Peyer's patch (tissue), 4 donors: ENCODE measurements around the gene ITPR1. TPM values are rescaled to one million over a fixed set of nuclear protein-coding genes. Genes with fewer than 3 reads are reported as not detected.

Experiments used
- DNase-seq, 3 donors: peaks; one replicate each; pipeline ENCODE4 v3.0.0-alpha.2; 2017 to 2019
- H3K27ac ChIP-seq, 4 donors: fragments of 200-600 bp; sonication (generic); one replicate each; pipeline ENCODE4 v1.5.1; 2016 to 2019
- H3K27me3 ChIP-seq, 2 donors: fragments of 200-600 bp; sonication (generic); one replicate each; pipeline ENCODE4 v1.5.1; 2019
- H3K36me3 ChIP-seq, 3 donors: fragments of 200-600 bp; sonication (generic); one replicate each; pipeline ENCODE4 v1.5.1; 2016 to 2019
- H3K4me1 ChIP-seq, 4 donors: fragments of 200-600 bp; sonication (generic); one replicate each; pipeline ENCODE4 v1.5.1; 2016 to 2019
- H3K4me3 ChIP-seq, 4 donors: fragments of 200-600 bp; sonication (generic); 1 replicate in 3 of 4; 2 replicates in 1 of 4; pipeline ENCODE4 v1.5.1; 2016 to 2019; ENCODE audit warnings: mild to moderate bottlenecking in 1 of 4
- H3K9me3 ChIP-seq, 4 donors: fragments of 200-600 bp; sonication (generic); one replicate each; pipeline ENCODE4 v1.5.1; 2016 to 2019; ENCODE audit warnings: mild to moderate bottlenecking in 1 of 4
- POLR2A ChIP-seq, 2 donors: fragments of 450-650 bp; IDR thresholded peaks; one replicate each; pipeline ENCODE4 v1.5.1; 2017; ENCODE audit warnings: antibody characterized with exemption in 2 of 2, mild to moderate bottlenecking in 2 of 2, moderate library complexity in 2 of 2
- total RNA-seq, 4 donors: library from RNA; depleted of rRNA; stranded (reverse); fragments of >200 nt; gene quantifications; one replicate each; pipeline ENCODE4 v1.1.0, GENCODE V29; 2016
- TF ChIP-seq, protein P1 (sequence below), 6 experiments: fragments of 450-650 bp in 4 of 6; fragments of 200-600 bp in 2 of 6; sonication (generic) in 1 of 6; IDR thresholded peaks; one replicate each; pipeline ENCODE4 v1.5.1; 2017 to 2019; ENCODE audit warnings: antibody characterized with exemption in 6 of 6, mild to moderate bottlenecking in 3 of 6, moderate library complexity in 1 of 6

Gene ITPR1
- total RNA-seq, 4 donors from 2014 or later, result 13.3 to 142 (median 22.7) TPM

DNA sequence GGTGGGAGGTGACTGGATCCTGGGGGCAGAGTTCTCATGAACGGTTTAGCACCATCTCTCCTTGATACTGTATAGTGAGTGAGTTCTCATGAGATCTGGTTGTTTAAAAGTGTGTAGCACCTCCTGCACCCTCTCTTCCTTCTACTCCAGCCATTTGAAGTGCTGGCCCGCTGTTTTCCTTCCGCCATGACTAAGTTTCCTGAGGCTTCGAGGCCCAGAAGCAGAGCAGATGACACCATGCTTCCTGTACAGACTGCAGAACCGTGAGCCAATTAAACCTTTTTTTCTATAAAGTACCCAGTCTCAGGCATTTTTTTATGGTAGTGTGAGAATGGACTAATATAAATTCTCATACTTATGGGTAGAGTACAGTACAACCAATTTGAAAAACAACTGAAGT is 362.5 kb downstream of the ITPR1 start:
- Histone ChIP-seq H3K27ac (no peak overlapping the region), H3K4me3 (no peak overlapping the region), H3K4me1 (no peaks in the 10 kb centered on the region), H3K36me3 (no peaks in the 10 kb centered on the region), H3K27me3 (no peaks in the 10 kb centered on the region), H3K9me3 (peaks cover 0 to 2% (median 0%) of the 10 kb centered on the region in 4 donors)
- TF ChIP-seq POLR2A (IDR thresholded peaks at IDR 0.05), result no peak
- TF ChIP-seq, protein P1, sequence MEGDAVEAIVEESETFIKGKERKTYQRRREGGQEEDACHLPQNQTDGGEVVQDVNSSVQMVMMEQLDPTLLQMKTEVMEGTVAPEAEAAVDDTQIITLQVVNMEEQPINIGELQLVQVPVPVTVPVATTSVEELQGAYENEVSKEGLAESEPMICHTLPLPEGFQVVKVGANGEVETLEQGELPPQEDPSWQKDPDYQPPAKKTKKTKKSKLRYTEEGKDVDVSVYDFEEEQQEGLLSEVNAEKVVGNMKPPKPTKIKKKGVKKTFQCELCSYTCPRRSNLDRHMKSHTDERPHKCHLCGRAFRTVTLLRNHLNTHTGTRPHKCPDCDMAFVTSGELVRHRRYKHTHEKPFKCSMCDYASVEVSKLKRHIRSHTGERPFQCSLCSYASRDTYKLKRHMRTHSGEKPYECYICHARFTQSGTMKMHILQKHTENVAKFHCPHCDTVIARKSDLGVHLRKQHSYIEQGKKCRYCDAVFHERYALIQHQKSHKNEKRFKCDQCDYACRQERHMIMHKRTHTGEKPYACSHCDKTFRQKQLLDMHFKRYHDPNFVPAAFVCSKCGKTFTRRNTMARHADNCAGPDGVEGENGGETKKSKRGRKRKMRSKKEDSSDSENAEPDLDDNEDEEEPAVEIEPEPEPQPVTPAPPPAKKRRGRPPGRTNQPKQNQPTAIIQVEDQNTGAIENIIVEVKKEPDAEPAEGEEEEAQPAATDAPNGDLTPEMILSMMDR (IDR thresholded peaks at IDR 0.05), result no peak
- DNase-seq, result no peak

DNA sequence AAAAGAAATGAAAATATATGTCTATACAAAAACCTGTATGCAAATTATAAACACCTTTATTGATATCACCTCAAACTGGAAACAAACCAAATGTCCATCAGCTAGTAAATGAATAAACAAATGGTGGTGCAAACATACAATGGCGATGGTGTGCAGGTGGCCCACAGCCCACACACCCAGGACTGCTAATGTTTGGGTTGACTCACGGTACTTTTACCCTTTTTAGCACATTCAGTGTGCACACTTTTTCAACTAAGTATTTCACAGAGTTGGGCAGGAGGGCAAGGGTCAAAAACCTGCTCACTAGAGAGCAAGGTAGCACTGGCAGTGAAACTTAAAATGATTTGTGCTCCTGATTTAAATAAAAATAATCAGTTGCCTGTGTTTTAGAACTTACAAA is 363.0 kb downstream of the ITPR1 start:
- TF ChIP-seq POLR2A (IDR thresholded peaks at IDR 0.05), result no peak
- TF ChIP-seq, protein P1 (IDR thresholded peaks at IDR 0.05), result no peak
- Histone ChIP-seq H3K9me3 (peaks cover 0 to 7% (median 0%) of the 10 kb centered on the region in 4 donors), H3K36me3 (no peaks in the 10 kb centered on the region), H3K4me1 (no peaks in the 10 kb centered on the region), H3K4me3 (no peak overlapping the region), H3K27ac (no peak overlapping the region), H3K27me3 (no peaks in the 10 kb centered on the region)
- DNase-seq, result no peak

DNA sequence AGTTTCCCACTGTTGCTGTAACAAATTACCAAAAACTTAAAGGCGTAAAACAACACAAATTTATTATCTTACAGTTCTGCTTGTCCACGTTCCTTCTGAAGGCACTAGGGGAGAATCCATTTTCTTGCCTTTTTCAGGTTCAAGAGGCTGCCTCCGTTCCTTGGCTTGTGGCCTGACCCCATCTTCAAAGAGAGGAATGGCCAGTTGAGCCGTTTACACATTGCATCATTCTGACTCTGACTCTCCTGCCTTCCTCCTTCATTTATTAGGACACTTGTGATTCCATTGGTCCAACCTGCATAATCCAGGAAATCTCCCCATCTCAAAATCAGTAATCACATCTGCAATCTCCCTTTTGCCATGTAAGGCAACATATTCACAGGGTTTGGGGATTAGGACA is 363.4 kb downstream of the ITPR1 start:
- Histone ChIP-seq H3K27me3 (no peaks in the 10 kb centered on the region), H3K27ac (peak overlapping the region in 1 of 4 donors; percentile 25), H3K4me1 (no peaks in the 10 kb centered on the region), H3K36me3 (no peaks in the 10 kb centered on the region), H3K9me3 (peaks cover 0 to 9% (median 0%) of the 10 kb centered on the region in 4 donors), H3K4me3 (no peak overlapping the region)
- DNase-seq, result no peak
- TF ChIP-seq, protein P1 (IDR thresholded peaks at IDR 0.05), result no peak

DNA sequence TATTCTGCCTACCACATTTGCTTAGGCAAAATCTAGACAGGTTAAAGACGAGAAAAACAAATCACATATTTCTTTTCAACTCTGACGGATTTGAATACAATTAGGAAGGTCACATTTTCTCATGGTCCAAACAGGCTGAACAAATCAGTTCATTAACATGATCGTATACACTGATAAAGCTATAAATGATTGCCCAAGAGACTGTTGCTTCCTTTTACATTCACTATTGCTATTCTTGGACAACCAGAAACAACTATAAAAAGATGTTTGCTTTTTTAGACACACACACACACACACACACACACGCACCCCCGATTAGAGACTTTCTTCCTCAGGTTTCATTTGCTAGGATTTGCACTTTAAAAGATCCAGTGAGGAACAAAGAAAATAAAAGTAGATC is 363.8 kb downstream of the ITPR1 start:
- DNase-seq, result no peak
- Histone ChIP-seq H3K27me3 (no peaks in the 10 kb centered on the region), H3K36me3 (no peaks in the 10 kb centered on the region), H3K9me3 (peaks cover 0 to 9% (median 0%) of the 10 kb centered on the region in 4 donors), H3K27ac (peak overlapping the region in 1 of 4 donors; percentile 25), H3K4me1 (no peaks in the 10 kb centered on the region), H3K4me3 (no peak overlapping the region)
- no peak for TF ChIP-seq POLR2A (IDR thresholded peaks at IDR 0.05)
- TF ChIP-seq, protein P1 (IDR thresholded peaks at IDR 0.05), result no peak

DNA sequence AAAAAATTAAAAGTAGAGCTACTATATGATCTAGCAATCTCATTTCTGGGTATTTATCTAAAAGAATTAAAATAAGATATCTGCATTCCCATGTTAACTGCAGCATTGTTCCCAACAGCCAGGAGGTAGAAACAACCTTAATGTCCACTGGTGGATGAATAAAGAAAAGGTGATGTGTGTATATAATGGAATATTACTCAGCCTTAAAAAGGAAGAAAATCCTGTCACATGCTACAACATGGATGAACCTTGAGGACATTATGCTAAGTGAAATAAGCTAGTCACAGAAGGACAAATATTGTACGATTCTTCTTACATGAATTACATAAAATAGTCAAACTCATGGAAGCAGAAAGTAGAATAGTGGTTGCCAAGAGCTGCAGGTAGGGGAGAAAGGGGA is 366.6 kb downstream of the ITPR1 start:
- Histone ChIP-seq H3K4me3 (no peak overlapping the region), H3K27ac (no peak overlapping the region), H3K4me1 (no peaks in the 10 kb centered on the region), H3K27me3 (no peaks in the 10 kb centered on the region), H3K36me3 (no peaks in the 10 kb centered on the region), H3K9me3 (peaks cover 0 to 9% (median 0%) of the 10 kb centered on the region in 4 donors)
- TF ChIP-seq POLR2A (IDR thresholded peaks at IDR 0.05), result no peak
- TF ChIP-seq, protein P1 (IDR thresholded peaks at IDR 0.05), result no peak
- no peak for DNase-seq

DNA sequence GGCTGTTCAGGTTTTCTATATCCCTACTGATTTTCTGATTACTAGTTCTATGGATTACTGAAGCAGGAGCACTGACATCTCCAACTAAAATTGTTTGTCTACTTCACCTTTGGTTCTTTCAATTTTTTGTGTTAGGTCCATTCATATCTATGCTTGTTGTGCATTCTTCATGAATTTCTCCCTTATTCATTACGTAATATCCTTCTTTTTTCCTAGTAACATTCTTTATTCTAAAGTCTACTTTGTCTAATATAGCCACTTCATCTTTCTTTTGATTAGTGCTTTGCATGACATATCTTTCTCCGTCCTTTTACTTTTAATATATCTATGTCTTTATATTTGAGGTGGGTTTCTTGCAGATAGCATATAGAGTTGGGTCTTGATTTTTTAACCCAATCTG is 369.8 kb downstream of the ITPR1 start:
- Histone ChIP-seq H3K36me3 (no peaks in the 10 kb centered on the region), H3K9me3 (peaks cover 0 to 9% (median 0%) of the 10 kb centered on the region in 4 donors), H3K4me1 (peaks cover 3 to 16% (median 5%) of the 10 kb centered on the region in 4 donors), H3K4me3 (no peak overlapping the region), H3K27ac (no peak overlapping the region), H3K27me3 (no peaks in the 10 kb centered on the region)
- DNase-seq, result no peak
- TF ChIP-seq, protein P1 (IDR thresholded peaks at IDR 0.05), result no peak
- no peak for TF ChIP-seq POLR2A (IDR thresholded peaks at IDR 0.05)
